Left ventricle myocardium inferior (tissue), 1 donor: ENCODE results near the gene CCT2. TPM values are rescaled to one million over a fixed set of nuclear protein-coding genes. Genes with fewer than 3 reads are reported as not detected.

ENCODE experiments used
- DNase-seq: peaks from one replicate; pipeline ENCODE4 v3.0.0-alpha.2; 2020
- H3K27ac ChIP-seq: fragments of 200-600 bp; replicated peaks from 2 replicates; pipeline ENCODE4 v1.8.0; 2021
- H3K27me3 ChIP-seq: fragments of 200-600 bp; 2 replicates; pipeline ENCODE4 v1.8.0; 2021; ENCODE audit warnings: low read depth
- H3K36me3 ChIP-seq: fragments of 200-600 bp; 2 replicates; pipeline ENCODE4 v1.8.0; 2021
- H3K4me1 ChIP-seq: fragments of 200-600 bp; 2 replicates; pipeline ENCODE4 v1.8.0; 2021
- H3K4me3 ChIP-seq: fragments of 200-600 bp; 2 replicates; pipeline ENCODE4 v1.8.0; 2021; ENCODE audit warnings: mild to moderate bottlenecking, moderate library complexity
- H3K9me3 ChIP-seq: fragments of 200-600 bp; replicated peaks from 2 replicates; pipeline ENCODE4 v1.8.0; 2021
- intact Hi-C: fragments of 100-400 bp; cut with micrococcal nuclease; formaldehyde crosslinking; loops from one replicate; pipeline ENCODE4 v1.11.0; 2022
- total RNA-seq: library from RNA; stranded (reverse); fragmentation: NEBNext Ultra II Directional; extraction: Animal tissue kit (Norgen Biotek cat#: 25700); gene quantifications from one replicate; pipeline ENCODE4 v1.2.1, GENCODE V29; 2021
- TF ChIP-seq, protein P1 (sequence below): fragments of 200-600 bp; IDR thresholded peaks from 2 replicates; pipeline ENCODE4 v1.8.0; 2021; ENCODE audit warnings: antibody characterized with exemption, mild to moderate bottlenecking, borderline replicate concordance
- donor health status: DM: no; HTN: yes; CAD: no; lungs with severe emphysema.

Gene CCT2
- total RNA-seq, 1 donor from 2014 or later: 91.7 TPM

DNA sequence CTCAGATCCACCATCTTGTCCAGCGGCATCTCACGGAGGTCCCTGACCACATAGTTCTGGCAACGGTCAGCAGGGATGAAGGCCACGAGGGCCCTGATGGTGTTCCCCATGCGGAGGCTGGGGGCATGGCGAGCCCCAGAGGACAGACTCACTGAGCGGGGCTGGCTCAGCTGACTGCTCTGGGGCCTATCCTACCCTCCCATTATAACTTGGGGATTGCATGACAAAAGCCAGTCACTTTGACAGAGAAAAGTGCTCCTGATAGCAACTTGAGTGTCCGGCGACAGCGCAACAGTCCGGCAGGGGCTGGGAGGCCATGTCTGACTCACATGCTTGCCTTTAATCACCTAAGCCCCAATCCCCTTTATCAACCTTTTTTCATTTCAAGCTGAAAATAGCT, 25.5 kb downstream of the CCT2 start, which contains the start of gene LRRC10:
TSS of gene LRRC10 (minus strand) at position 179 of the 400 bp plus-strand sequence. CDS start at position 110, 69 bp downstream.
- H3K36me3 ChIP-seq: no peaks in the 10 kb centered on the region
- peaks cover 18% of the 10 kb centered on the region for H3K4me1 ChIP-seq
- intact Hi-C loops: no loop called here
- H3K9me3 ChIP-seq: no peaks in the 10 kb centered on the region
- peak; percentile 56 for DNase-seq
- H3K27me3 ChIP-seq: no peaks in the 10 kb centered on the region
- TF ChIP-seq, protein P1, sequence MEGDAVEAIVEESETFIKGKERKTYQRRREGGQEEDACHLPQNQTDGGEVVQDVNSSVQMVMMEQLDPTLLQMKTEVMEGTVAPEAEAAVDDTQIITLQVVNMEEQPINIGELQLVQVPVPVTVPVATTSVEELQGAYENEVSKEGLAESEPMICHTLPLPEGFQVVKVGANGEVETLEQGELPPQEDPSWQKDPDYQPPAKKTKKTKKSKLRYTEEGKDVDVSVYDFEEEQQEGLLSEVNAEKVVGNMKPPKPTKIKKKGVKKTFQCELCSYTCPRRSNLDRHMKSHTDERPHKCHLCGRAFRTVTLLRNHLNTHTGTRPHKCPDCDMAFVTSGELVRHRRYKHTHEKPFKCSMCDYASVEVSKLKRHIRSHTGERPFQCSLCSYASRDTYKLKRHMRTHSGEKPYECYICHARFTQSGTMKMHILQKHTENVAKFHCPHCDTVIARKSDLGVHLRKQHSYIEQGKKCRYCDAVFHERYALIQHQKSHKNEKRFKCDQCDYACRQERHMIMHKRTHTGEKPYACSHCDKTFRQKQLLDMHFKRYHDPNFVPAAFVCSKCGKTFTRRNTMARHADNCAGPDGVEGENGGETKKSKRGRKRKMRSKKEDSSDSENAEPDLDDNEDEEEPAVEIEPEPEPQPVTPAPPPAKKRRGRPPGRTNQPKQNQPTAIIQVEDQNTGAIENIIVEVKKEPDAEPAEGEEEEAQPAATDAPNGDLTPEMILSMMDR: no peak
- H3K27ac ChIP-seq: peak within 1 kb of the TSS; percentile 83
- peak within 1 kb of the TSS; percentile 67 for H3K4me3 ChIP-seq

DNA sequence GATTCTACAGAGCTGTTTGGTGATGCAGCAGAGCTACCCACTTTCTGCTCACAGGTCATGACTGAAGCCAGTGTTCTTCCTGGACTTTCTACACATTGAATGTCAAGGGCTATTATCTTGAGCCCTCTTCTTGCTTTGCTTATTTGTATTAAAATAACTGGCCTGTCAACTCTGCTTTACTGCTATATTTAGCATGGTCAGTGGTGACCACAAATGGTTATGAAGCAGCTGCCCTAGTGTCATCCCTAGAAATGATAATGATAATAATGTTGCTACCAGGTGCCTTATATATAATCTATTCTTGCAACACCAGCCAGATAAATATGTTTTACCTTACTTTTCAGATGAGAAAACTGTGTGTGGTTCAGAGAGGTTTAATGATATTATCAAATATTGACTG, 28.1 kb downstream of the CCT2 start:
- Histone ChIP-seq H3K27me3 (no peaks in the 10 kb centered on the region), H3K4me1 (peaks cover 5% of the 10 kb centered on the region), H3K4me3 (peak overlapping the region; percentile 67), H3K9me3 (no peaks in the 10 kb centered on the region), H3K27ac (peak overlapping the region; percentile 83), H3K36me3 (no peaks in the 10 kb centered on the region)
- DNase-seq: no peak
- intact Hi-C loops: no loop called here
- TF ChIP-seq, protein P1: no peak

DNA sequence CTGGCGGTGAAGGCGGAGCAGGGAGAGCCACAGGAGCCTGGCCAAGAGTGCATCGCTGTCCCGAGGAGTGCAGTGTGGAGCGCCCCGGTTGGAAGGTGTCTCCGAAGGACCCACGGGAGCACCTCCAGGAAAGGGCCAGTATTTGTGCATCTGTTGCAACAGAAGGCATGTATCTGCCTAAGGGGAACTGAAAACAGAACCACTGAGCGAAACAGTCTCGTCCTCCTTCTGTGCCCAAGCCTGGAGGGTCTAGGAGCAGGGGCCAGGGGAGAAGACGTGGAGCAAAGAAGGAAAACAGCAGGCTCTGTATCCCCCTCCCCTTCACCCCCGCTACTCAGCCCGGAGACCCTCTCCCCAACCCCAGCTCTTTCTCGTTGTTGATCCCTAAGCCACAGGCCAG, 30.8 kb downstream of the CCT2 start:
- Histone ChIP-seq H3K27ac (no peak overlapping the region), H3K27me3 (no peaks in the 10 kb centered on the region), H3K36me3 (no peaks in the 10 kb centered on the region), H3K9me3 (no peaks in the 10 kb centered on the region), H3K4me1 (peaks cover 19% of the 10 kb centered on the region), H3K4me3 (no peak overlapping the region)
- intact Hi-C loops: no loop called here
- DNase-seq: no peak
- TF ChIP-seq, protein P1: no peak

DNA sequence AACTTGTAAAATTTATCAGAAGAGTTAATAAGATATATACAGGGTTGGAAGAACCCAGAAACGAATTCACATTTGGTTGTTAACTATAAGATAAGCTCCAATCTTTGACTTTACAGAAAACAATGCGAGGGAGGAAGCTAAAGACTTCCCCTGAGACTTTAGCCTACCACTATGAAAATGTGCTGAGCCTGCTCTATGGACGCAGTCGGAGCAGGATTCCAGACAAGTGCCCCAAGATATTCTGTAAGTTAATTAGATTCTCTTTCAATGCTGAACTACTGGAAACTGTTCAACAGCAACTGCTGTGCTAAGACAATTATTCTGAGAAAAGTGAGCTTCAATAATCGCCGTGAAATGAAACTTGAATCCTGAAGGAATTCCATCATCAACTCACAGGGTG, 33.8 kb downstream of the CCT2 start:
- Histone ChIP-seq H3K4me1 (peaks cover 26% of the 10 kb centered on the region), H3K4me3 (no peak overlapping the region)

DNA sequence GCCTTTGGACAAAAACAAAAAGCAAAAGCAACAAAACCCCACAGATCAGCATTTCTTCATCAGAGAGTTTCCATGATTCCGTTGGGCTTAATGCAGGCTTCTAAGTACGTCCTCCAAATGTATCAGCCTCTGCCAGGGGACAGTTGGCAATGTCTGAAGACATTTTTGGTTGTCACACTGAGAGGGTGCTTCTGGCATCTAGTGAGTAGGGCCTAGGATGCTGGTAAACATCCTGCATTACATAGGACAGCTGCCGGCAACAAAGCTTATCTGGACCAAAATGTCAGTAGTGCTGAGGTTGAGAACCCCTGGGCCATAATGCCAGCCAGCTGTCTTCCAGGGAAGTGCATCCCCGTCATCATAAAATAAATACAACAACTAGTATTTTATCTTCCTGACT, 34.8 kb downstream of the CCT2 start:
- Histone ChIP-seq H3K27ac (peak overlapping the region; percentile 18), H3K27me3 (no peaks in the 10 kb centered on the region), H3K4me3 (no peak overlapping the region), H3K9me3 (no peaks in the 10 kb centered on the region), H3K4me1 (peaks cover 26% of the 10 kb centered on the region), H3K36me3 (no peaks in the 10 kb centered on the region)
- DNase-seq: no peak
- TF ChIP-seq, protein P1: no peak
- intact Hi-C loops: no loop called here

More for the DNA sequence above, 33.8 kb downstream of the CCT2 start:
- TF ChIP-seq, protein P1: no peak
- intact Hi-C loops: no loop called here
- Histone ChIP-seq H3K9me3 (no peaks in the 10 kb centered on the region), H3K27ac (no peak overlapping the region), H3K27me3 (no peaks in the 10 kb centered on the region), H3K36me3 (no peaks in the 10 kb centered on the region)
- DNase-seq: no peak
